SK-N-SH (cell line): ENCODE measurements around the gene GBA3. TPM values are rescaled to one million over a fixed set of nuclear protein-coding genes. Genes with fewer than 3 reads are reported as not detected.
A peak's percentile ranks its signal among the peaks of the same experiment; 100 is the strongest.

Experiments used
- CTCF ChIA-PET: fragments of 300-600, 350-600 bp; formaldehyde crosslinking; extraction: SDS; loops from one replicate; lab custom pipeline; 2021; lab: Yijun Ruan, JAX
- POLR2A ChIA-PET: fragments of 350-600 bp; sonication (Branson Sonifier 250); formaldehyde crosslinking; extraction: SDS; loops from one replicate; lab custom pipeline; 2020; ENCODE audit warnings: antibody characterized with exemption, inconsistent platforms; lab: Yijun Ruan, JAX
- DNase-seq: peaks from one replicate; pipeline ENCODE4 v3.0.0; 2012
- H2AFZ ChIP-seq: fragments of 200-600 bp; sonication (generic); 2 replicates; pipeline ENCODE4 v1.8.1; 2016; ENCODE audit warnings: antibody characterized with exemption, mild to moderate bottlenecking, low read depth
- H3F3A ChIP-seq: fragments of 200-600 bp; sonication (generic); replicated peaks from 2 replicates; pipeline ENCODE3; 2016; ENCODE audit warnings: antibody characterized with exemption, mild to moderate bottlenecking; ENCODE audit not compliant: insufficient read depth
- H3K27ac ChIP-seq, 2 experiments: fragments of 200-500 bp in 1 of 2; fragments of 200-600 bp in 1 of 2; sonication (Bioruptor generic) in 1 of 2; sonication (generic), shearing (Covaris generic) in 1 of 2; 2 replicates each; pipeline versions ENCODE4 v1.5.1 to v1.6.1; 2014 to 2016; ENCODE audit warnings: low read depth in 2 of 2, inconsistent platforms in 1 of 2, low read length in 1 of 2, mild to moderate bottlenecking in 1 of 2, mixed read lengths in 1 of 2
- H3K27me3 ChIP-seq: fragments of 200-600 bp; sonication (generic), shearing (Covaris generic); 2 replicates; pipeline ENCODE4 v1.6.1; 2016; ENCODE audit warnings: mixed run types; ENCODE audit not compliant: insufficient read depth
- H3K36me3 ChIP-seq, 2 experiments: fragments of 200-500 bp in 1 of 2; fragments of 200-600 bp in 1 of 2; sonication (Bioruptor generic) in 1 of 2; sonication (generic) in 1 of 2; replicated peaks in 1 of 2; 2 replicates each; pipeline versions ENCODE3 to v1.5.1; 2014 to 2016; ENCODE audit warnings: low read length in 1 of 2, mild to moderate bottlenecking in 1 of 2; ENCODE audit not compliant: insufficient read depth in 2 of 2, control insufficient read depth in 1 of 2
- H3K4me1 ChIP-seq, 2 experiments: fragments of 200-500 bp in 1 of 2; fragments of 200-600 bp in 1 of 2; sonication (Bioruptor generic) in 1 of 2; sonication (generic), shearing (Covaris generic) in 1 of 2; 2 replicates each; pipeline versions ENCODE4 v1.5.1 to v1.6.1; 2014 to 2016; ENCODE audit warnings: low read depth in 1 of 2, low read length in 1 of 2, mixed run types in 1 of 2; ENCODE audit not compliant: insufficient read depth in 2 of 2, control insufficient read depth in 1 of 2
- H3K4me2 ChIP-seq: fragments of 200-600 bp; sonication (generic), shearing (Covaris generic); 2 replicates; pipeline ENCODE4 v1.6.1; 2017; ENCODE audit warnings: mixed run types
- H3K4me3 ChIP-seq, 2 experiments: fragments of 200-500 bp in 1 of 2; fragments of 200-600 bp in 1 of 2; sonication (Bioruptor generic) in 1 of 2; sonication (generic), shearing (Covaris generic) in 1 of 2; 2 replicates each; pipeline versions ENCODE4 v1.5.1 to v1.8.1; 2014 to 2016; ENCODE audit warnings: low read depth in 2 of 2, inconsistent platforms in 1 of 2, low read length in 1 of 2, mild to moderate bottlenecking in 1 of 2, mixed read lengths in 1 of 2, moderate library complexity in 1 of 2
- H3K79me2 ChIP-seq: fragments of 200-600 bp; sonication (generic); 2 replicates; pipeline ENCODE4 v1.8.1; 2017; ENCODE audit warnings: mild to moderate bottlenecking; ENCODE audit not compliant: insufficient read depth
- H3K9ac ChIP-seq: fragments of 200-600 bp; sonication (generic); 2 replicates; pipeline ENCODE4 v1.6.1; 2017; ENCODE audit warnings: mixed run types
- H3K9me2 ChIP-seq: fragments of 200-600 bp; sonication (generic); 2 replicates; pipeline ENCODE4 v1.6.1; 2017; ENCODE audit warnings: mixed run types
- H3K9me3 ChIP-seq: fragments of 200-600 bp; sonication (generic); 2 replicates; pipeline ENCODE4 v1.6.1; 2017; ENCODE audit warnings: mixed run types, mild to moderate bottlenecking, moderate library complexity
- H4K20me1 ChIP-seq: fragments of 200-600 bp; sonication (generic); 2 replicates; pipeline ENCODE4 v1.6.1; 2017; ENCODE audit warnings: mild to moderate bottlenecking, mixed run types; ENCODE audit not compliant: insufficient read depth
- ELF1 ChIP-seq: IDR thresholded peaks from 2 replicates; pipeline ENCODE4 v1.4.0; 2012
- EZH2phosphoT487 ChIP-seq: fragments of 200-600 bp; sonication (generic); IDR thresholded peaks from 2 replicates; pipeline ENCODE4 v1.6.1; 2017; ENCODE audit warnings: low read depth, mixed run types, mild to moderate bottlenecking, antibody characterized with exemption, moderate library complexity, borderline replicate concordance
- FOSL2 ChIP-seq: IDR thresholded peaks from 2 replicates; pipeline ENCODE4 v1.4.0; 2012; ENCODE audit warnings: low read depth, mild to moderate bottlenecking, moderate library complexity, borderline replicate concordance
- FOXM1 ChIP-seq: IDR thresholded peaks from 2 replicates; pipeline ENCODE4 v1.4.0; 2012; ENCODE audit warnings: low read depth, mild to moderate bottlenecking
- GATA2 ChIP-seq: sonication (generic); formaldehyde crosslinking; IDR thresholded peaks from 2 replicates; pipeline ENCODE4 v1.5.0; 2020; ENCODE audit warnings: mild to moderate bottlenecking, missing genetic modification reagents
- JUND ChIP-seq: IDR thresholded peaks from 2 replicates; pipeline ENCODE4 v1.4.0; 2012
- MEF2A ChIP-seq: IDR thresholded peaks from 2 replicates; pipeline ENCODE4 v1.4.0; 2012; ENCODE audit warnings: low read depth, borderline replicate concordance
- RAD21 ChIP-seq: IDR thresholded peaks from 2 replicates; pipeline ENCODE4 v1.6.1; 2012; ENCODE audit warnings: mild to moderate bottlenecking, low read length
- TEAD4 ChIP-seq: IDR thresholded peaks from 2 replicates; pipeline ENCODE4 v1.4.0; 2012; ENCODE audit warnings: mild to moderate bottlenecking, borderline replicate concordance; ENCODE audit not compliant: insufficient read depth
- USF1 ChIP-seq: IDR thresholded peaks from 2 replicates; pipeline ENCODE4 v1.4.0; 2012; ENCODE audit warnings: low read depth, borderline replicate concordance
- YY1 ChIP-seq: IDR thresholded peaks from 2 replicates; pipeline ENCODE4 v1.4.0; 2012; ENCODE audit warnings: low read depth, mild to moderate bottlenecking
- ZBTB33 ChIP-seq: IDR thresholded peaks from 2 replicates; pipeline ENCODE4 v1.4.0; 2012; ENCODE audit warnings: low read depth, borderline replicate concordance
- WGBS: methylation state at CpG from one replicate; pipeline ENCODE4 v1.1.6; 2017; ENCODE audit warnings: low lambda C conversion rate; 5-methylcytosine and 5-hydroxymethylcytosine counted together
- polyA plus RNA-seq, 3 experiments: library from polyadenylated mRNA; depleted of rRNA; stranded (reverse); fragments of >200 nt; gene quantifications; 2 replicates each; pipeline ENCODE4 v1.2.3, GENCODE V29; 2012
- TF ChIP-seq, protein P1 (sequence below): fragments of 150-350 bp; IDR thresholded peaks from 2 replicates; pipeline ENCODE4 v1.6.1; 2017; ENCODE audit warnings: antibody characterized with exemption, low read length, low read depth, borderline replicate concordance
- TF ChIP-seq, protein P2 (sequence below): IDR thresholded peaks from 2 replicates; pipeline ENCODE4; 2012
- TF ChIP-seq, protein P3 (sequence below): IDR thresholded peaks from 2 replicates; pipeline ENCODE4 v1.4.0; 2012; ENCODE audit warnings: low read depth

Gene GBA3
- polyA plus RNA-seq, 1 of the 3 experiments (the other 2 are of a cell fraction) = not detected

- H3K4me1 ChIP-seq = no peaks in the 10 kb centered on the region
Observed at GRCh38 chr4:22668702-22669101, 24.0 kb upstream of the GBA3 start.

GRCh38 chr4:22670956-22671355 lies 21.8 kb upstream of the GBA3 start:
- no peaks in the 10 kb centered on the region for H3F3A ChIP-seq
- H3K4me3 ChIP-seq = no peak overlapping the region
- no peak overlapping the region for H3K9ac ChIP-seq
- H3K4me2 ChIP-seq = no peak overlapping the region
- no peaks in the 10 kb centered on the region for H3K79me2 ChIP-seq
- no peak for DNase-seq
- TF ChIP-seq RAD21 (no peak), GATA2 (CRISPR knock-in tag) (no peak), EZH2phosphoT487 (no peak), ZBTB33 (no peak), YY1 (no peak), JUND (no peak)
- TF ChIP-seq, protein P1, sequence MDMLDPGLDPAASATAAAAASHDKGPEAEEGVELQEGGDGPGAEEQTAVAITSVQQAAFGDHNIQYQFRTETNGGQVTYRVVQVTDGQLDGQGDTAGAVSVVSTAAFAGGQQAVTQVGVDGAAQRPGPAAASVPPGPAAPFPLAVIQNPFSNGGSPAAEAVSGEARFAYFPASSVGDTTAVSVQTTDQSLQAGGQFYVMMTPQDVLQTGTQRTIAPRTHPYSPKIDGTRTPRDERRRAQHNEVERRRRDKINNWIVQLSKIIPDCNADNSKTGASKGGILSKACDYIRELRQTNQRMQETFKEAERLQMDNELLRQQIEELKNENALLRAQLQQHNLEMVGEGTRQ = no peak
- TF ChIP-seq, protein P2, sequence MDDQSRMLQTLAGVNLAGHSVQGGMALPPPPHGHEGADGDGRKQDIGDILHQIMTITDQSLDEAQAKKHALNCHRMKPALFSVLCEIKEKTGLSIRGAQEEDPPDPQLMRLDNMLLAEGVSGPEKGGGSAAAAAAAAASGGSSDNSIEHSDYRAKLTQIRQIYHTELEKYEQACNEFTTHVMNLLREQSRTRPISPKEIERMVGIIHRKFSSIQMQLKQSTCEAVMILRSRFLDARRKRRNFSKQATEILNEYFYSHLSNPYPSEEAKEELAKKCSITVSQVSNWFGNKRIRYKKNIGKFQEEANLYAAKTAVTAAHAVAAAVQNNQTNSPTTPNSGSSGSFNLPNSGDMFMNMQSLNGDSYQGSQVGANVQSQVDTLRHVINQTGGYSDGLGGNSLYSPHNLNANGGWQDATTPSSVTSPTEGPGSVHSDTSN = 0 out of 2 replicates have a peak, but pooled peaks have one; percentile 6
- TF ChIP-seq, all 33 proteins: peak for 1
- no peaks in the 10 kb centered on the region for H3K4me1 ChIP-seq
- H4K20me1 ChIP-seq = no peaks in the 10 kb centered on the region
- no peak overlapping the region for H3K27ac ChIP-seq
- no peaks in the 10 kb centered on the region for H3K9me3 ChIP-seq
- no peaks in the 10 kb centered on the region for H3K36me3 ChIP-seq
- H3K27me3 ChIP-seq = no peaks in the 10 kb centered on the region
- CTCF ChIA-PET = interaction anchor here (1.1 to 1.8 kb wide), 2 partner anchors 19 to 881 kb away, joined by 4 read pairs; no protein-coding TSS in a partner anchor
- POLR2A ChIA-PET = no interaction called here
- H3K9me2 ChIP-seq = no peaks in the 10 kb centered on the region
- WGBS = 4% methylated on average over 1 of the region's 1 CpG
- H2AFZ ChIP-seq = no peak overlapping the region

More at GRCh38 chr4:22668702-22669101, 24.0 kb upstream of the GBA3 start:
- Histone ChIP-seq H3F3A (no peaks in the 10 kb centered on the region), H3K4me2 (0 out of 2 replicates have a peak overlapping the region, but pooled peaks have one; percentile 42), H3K36me3 (no peaks in the 10 kb centered on the region), H2AFZ (no peak overlapping the region), H3K27me3 (peaks cover 5% of the 10 kb centered on the region; the same call in 1 of the 2 replicates), H3K4me3 (no peak overlapping the region), H3K9me3 (no peaks in the 10 kb centered on the region), H3K79me2 (no peaks in the 10 kb centered on the region), H3K9me2 (no peaks in the 10 kb centered on the region), H3K27ac (no peak overlapping the region), H4K20me1 (no peaks in the 10 kb centered on the region), H3K9ac (no peak overlapping the region)
- CTCF ChIA-PET = no interaction called here
- POLR2A ChIA-PET = no interaction called here
- TF ChIP-seq USF1 (no peak), MEF2A (no peak), TEAD4 (no peak), EZH2phosphoT487 (no peak), FOSL2 (no peak), RAD21 (no peak), FOXM1 (no peak), ZBTB33 (no peak), ELF1 (no peak)
- TF ChIP-seq, protein P3, sequence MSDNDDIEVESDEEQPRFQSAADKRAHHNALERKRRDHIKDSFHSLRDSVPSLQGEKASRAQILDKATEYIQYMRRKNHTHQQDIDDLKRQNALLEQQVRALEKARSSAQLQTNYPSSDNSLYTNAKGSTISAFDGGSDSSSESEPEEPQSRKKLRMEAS = no peak
- DNase-seq = no peak
